Tibial nerve (tissue), 4 donors: Measurements from ENCODE around the gene UBE2D2.

ENCODE experiments used
- CTCF ChIP-seq, 5 experiments: fragments of 200-600 bp in 3 of 5; fragments of 450-650 bp in 2 of 5; sonication (generic) in 3 of 5; IDR thresholded peaks; one replicate each; pipeline ENCODE4 v1.5.1; 2016 to 2019; ENCODE audit warnings: antibody characterized with exemption in 5 of 5, mild to moderate bottlenecking in 3 of 5, moderate library complexity in 2 of 5
- EP300 ChIP-seq, 2 donors: sonication (generic); formaldehyde crosslinking; IDR thresholded peaks; one replicate each; pipeline ENCODE4 v1.6.1; 2017; ENCODE audit warnings: antibody characterized with exemption in 2 of 2, mild to moderate bottlenecking in 1 of 2
- POLR2A ChIP-seq, 2 donors: fragments of 450-650 bp; IDR thresholded peaks; one replicate each; pipeline ENCODE4 v1.6.1; 2017; ENCODE audit warnings: antibody characterized with exemption in 2 of 2, mild to moderate bottlenecking in 2 of 2, moderate library complexity in 2 of 2

GRCh38 chr5:139669662-139670368 lies 108.7 kb downstream of the UBE2D2 start:
- TF ChIP-seq CTCF (IDR thresholded peaks at IDR 0.05) (no peak), EP300 (IDR thresholded peaks at IDR 0.05) (no peak), POLR2A (IDR thresholded peaks at IDR 0.05) (no peak)
